BLaER1 (cell line): ENCODE data around the gene FAM219B.
"Not testable (repeated sequence)": the region's sequence is repeated elsewhere in the genome, so short reads cannot be mapped to it uniquely, and the experiment has no call there.

ENCODE experiments used
- H3K27ac ChIP-seq: shearing (Covaris generic); formaldehyde crosslinking; 2 replicates; pipeline ENCODE4 v1.8.1; 2022
- H3K27me3 ChIP-seq: shearing (Covaris generic); formaldehyde crosslinking; 2 replicates; pipeline ENCODE4 v1.8.1; 2022
- H3K36me3 ChIP-seq: shearing (Covaris generic); formaldehyde crosslinking; 2 replicates; pipeline ENCODE4 v1.8.1; 2022
- H3K4me1 ChIP-seq: shearing (Covaris generic); formaldehyde crosslinking; 2 replicates; pipeline ENCODE4 v1.8.1; 2022
- H3K4me2 ChIP-seq: shearing (Covaris generic); formaldehyde crosslinking; 2 replicates; pipeline ENCODE4 v1.8.1; 2022
- H3K4me3 ChIP-seq: shearing (Covaris generic); formaldehyde crosslinking; 2 replicates; pipeline ENCODE4 v1.8.1; 2022
- H3K9ac ChIP-seq: shearing (Covaris generic); formaldehyde crosslinking; 2 replicates; pipeline ENCODE4 v1.8.1; 2022
- H3K9me3 ChIP-seq: shearing (Covaris generic); formaldehyde crosslinking; 2 replicates; pipeline ENCODE4 v1.8.1; 2022
- H4K20me1 ChIP-seq: shearing (Covaris generic); formaldehyde crosslinking; 2 replicates; pipeline ENCODE4 v1.8.1; 2022
- Cebpa-rat ChIP-seq: shearing (Covaris generic); IDR thresholded peaks from 2 replicates; pipeline ENCODE4 v1.8.1; 2022

FAM219B gene

GRCh38 chr15:74906450-74907162, at the start of gene FAM219B:
Gene FAM219B, minus strand, starts transcription at chr15:74906851. Its CDS starts 51 bp downstream, at chr15:74906800.
- peaks cover 49% of the 10 kb centered on the region for H3K36me3 ChIP-seq
- no peaks in the 10 kb centered on the region for H3K9me3 ChIP-seq
- no peaks in the 10 kb centered on the region for H4K20me1 ChIP-seq
- H3K4me2 ChIP-seq: peak within 1 kb of the TSS; percentile 86
- peak within 1 kb of the TSS; percentile 85 for H3K9ac ChIP-seq
- no peaks in the 10 kb centered on the region for H3K27me3 ChIP-seq
- no peak; the same call in 1 of the 2 replicates for TF ChIP-seq Cebpa-rat
- peaks cover 41% of the 10 kb centered on the region for H3K4me1 ChIP-seq
- peak within 1 kb of the TSS; percentile 92 for H3K4me3 ChIP-seq
- H3K27ac ChIP-seq: peak within 1 kb of the TSS; percentile 89

- Histone ChIP-seq H3K4me1 (peaks cover 40% of the 10 kb centered on the region), H3K9me3 (peaks cover 6% of the 10 kb centered on the region; the same call in 1 of the 2 replicates), H3K4me3 (peak overlapping the region; percentile 67), H4K20me1 (peaks cover 32% of the 10 kb centered on the region), H3K27me3 (peaks cover 67% of the 10 kb centered on the region), H3K4me2 (peak overlapping the region; percentile 93), H3K36me3 (no peaks in the 10 kb centered on the region), H3K9ac (peak overlapping the region; percentile 43), H3K27ac (no peak overlapping the region)
- TF ChIP-seq Cebpa-rat: no peak
Observed at GRCh38 chr15:74955796-74956647, 49.4 kb upstream of the FAM219B start.

GRCh38 chr15:74955017-74955416, 48.4 kb upstream of the FAM219B start:
- Histone ChIP-seq H3K9me3 (peaks cover 6% of the 10 kb centered on the region; the same call in 1 of the 2 replicates), H3K4me1 (peaks cover 36% of the 10 kb centered on the region), H3K27me3 (peaks cover 58% of the 10 kb centered on the region), H3K4me2 (peak overlapping the region; percentile 93), H3K36me3 (no peaks in the 10 kb centered on the region), H3K27ac (no peak overlapping the region), H3K9ac (no peak overlapping the region; the same call in 1 of the 2 replicates), H3K4me3 (no peak overlapping the region), H4K20me1 (peaks cover 32% of the 10 kb centered on the region)
- no peak for TF ChIP-seq Cebpa-rat

GRCh38 chr15:74954515-74954914, 47.9 kb upstream of the FAM219B start:
- TF ChIP-seq Cebpa-rat: no peak
- Histone ChIP-seq H3K4me1 (peaks cover 36% of the 10 kb centered on the region), H3K4me2 (peak overlapping the region; percentile 93), H4K20me1 (peaks cover 32% of the 10 kb centered on the region), H3K36me3 (no peaks in the 10 kb centered on the region), H3K9ac (no peak overlapping the region; the same call in 1 of the 2 replicates), H3K9me3 (peaks cover 6% of the 10 kb centered on the region; the same call in 1 of the 2 replicates), H3K27ac (no peak overlapping the region), H3K27me3 (peaks cover 53% of the 10 kb centered on the region), H3K4me3 (no peak overlapping the region)

GRCh38 chr15:74951006-74951405, 44.4 kb upstream of the FAM219B start:
- TF ChIP-seq Cebpa-rat: no peak
- H3K27ac ChIP-seq: no peak overlapping the region

GRCh38 chr15:74950078-74950908, 43.6 kb upstream of the FAM219B start:
- peaks cover 11% of the 10 kb centered on the region for H3K27me3 ChIP-seq
- H3K9ac ChIP-seq: no peak overlapping the region
- no peak overlapping the region for H3K4me3 ChIP-seq
- H3K4me2 ChIP-seq: no peak overlapping the region
- H4K20me1 ChIP-seq: peaks cover 9% of the 10 kb centered on the region; the same call in 1 of the 2 replicates
- no peak overlapping the region for H3K27ac ChIP-seq
- no peaks in the 10 kb centered on the region for H3K9me3 ChIP-seq
- no peaks in the 10 kb centered on the region for H3K36me3 ChIP-seq
- TF ChIP-seq Cebpa-rat: no peak
- H3K4me1 ChIP-seq: peaks cover 12% of the 10 kb centered on the region

More at GRCh38 chr15:74951006-74951405, 44.4 kb upstream of the FAM219B start:
- Histone ChIP-seq H3K4me2 (no peak overlapping the region), H3K4me1 (peaks cover 18% of the 10 kb centered on the region), H3K9me3 (peaks cover 4% of the 10 kb centered on the region; the same call in 1 of the 2 replicates), H3K36me3 (no peaks in the 10 kb centered on the region), H3K27me3 (peaks cover 18% of the 10 kb centered on the region), H3K9ac (no peak overlapping the region), H4K20me1 (peaks cover 11% of the 10 kb centered on the region; the same call in 1 of the 2 replicates), H3K4me3 (no peak overlapping the region)

GRCh38 chr15:74937590-74938371, 31.1 kb upstream of the FAM219B start, which contains the start of gene COX5A:
Gene COX5A, minus strand, starts transcription at chr15:74938073. Its CDS starts 59 bp downstream, at chr15:74938014.
- Histone ChIP-seq H3K36me3 (peaks cover 14% of the 10 kb centered on the region; the same call in 1 of the 2 replicates), H3K27ac (peak within 1 kb of the TSS; percentile 96), H3K9ac (peak within 1 kb of the TSS; percentile 97), H3K4me3 (peak within 1 kb of the TSS; percentile 97), H4K20me1 (peaks cover 44% of the 10 kb centered on the region), H3K4me2 (peak within 1 kb of the TSS; percentile 91), H3K27me3 (no peaks in the 10 kb centered on the region), H3K4me1 (peaks cover 35% of the 10 kb centered on the region), H3K9me3 (no peaks in the 10 kb centered on the region)
- TF ChIP-seq Cebpa-rat: no peak

- H3K9ac ChIP-seq: peak overlapping the region; percentile 97
- H3K4me2 ChIP-seq: peak overlapping the region; percentile 91
- H3K9me3 ChIP-seq: no peaks in the 10 kb centered on the region
- TF ChIP-seq Cebpa-rat: no peak
- peak overlapping the region; percentile 96 for H3K27ac ChIP-seq
- peak overlapping the region; percentile 97 for H3K4me3 ChIP-seq
- peaks cover 19% of the 10 kb centered on the region; the same call in 1 of the 2 replicates for H3K36me3 ChIP-seq
- H4K20me1 ChIP-seq: peaks cover 49% of the 10 kb centered on the region
- no peaks in the 10 kb centered on the region for H3K27me3 ChIP-seq
- H3K4me1 ChIP-seq: peaks cover 35% of the 10 kb centered on the region
Observed at GRCh38 chr15:74937272-74937589, 30.6 kb upstream of the FAM219B start.

- not testable (repeated sequence) for H3K9ac ChIP-seq, H3K9me3 ChIP-seq, H3K4me3 ChIP-seq, H3K27me3 ChIP-seq, H3K27ac ChIP-seq
- Histone ChIP-seq H4K20me1 (peaks cover 68% of the 10 kb centered on the region), H3K4me2 (peak overlapping the region; percentile 40), H3K36me3 (peaks cover 39% of the 10 kb centered on the region), H3K4me1 (peaks cover 35% of the 10 kb centered on the region)
Observed at GRCh38 chr15:74935193-74935592, 28.5 kb upstream of the FAM219B start.
